Measurements from ENCODE around the gene BEAN1. TPM values are rescaled to one million over a fixed set of nuclear protein-coding genes. Genes with fewer than 3 reads are reported as not detected.

Gene BEAN1
- polyA plus RNA-seq, 1 of the 3 experiments (the other 2 are of a cell fraction), result 0.07 TPM

GRCh38 chr16:66380421-66380820, 46.7 kb upstream of the BEAN1 start (continued):
- no peak for TF ChIP-seq REST (IDR thresholded peaks at IDR 0.05; ENCODE audit: low read depth, low read length)
- TF ChIP-seq GATA2 (CRISPR knock-in tag; IDR thresholded peaks at IDR 0.05), result no peak
- TF ChIP-seq ELF1 (IDR thresholded peaks at IDR 0.05), result no peak
- no peak for TF ChIP-seq FOXM1 (IDR thresholded peaks at IDR 0.05; ENCODE audit: low read depth)
- TF ChIP-seq EP300 (IDR thresholded peaks at IDR 0.05; ENCODE audit: borderline replicate concordance in 1 of 2, low read depth in 1 of 2, low read length in 1 of 2), result no peak
- TF ChIP-seq, protein P1, sequence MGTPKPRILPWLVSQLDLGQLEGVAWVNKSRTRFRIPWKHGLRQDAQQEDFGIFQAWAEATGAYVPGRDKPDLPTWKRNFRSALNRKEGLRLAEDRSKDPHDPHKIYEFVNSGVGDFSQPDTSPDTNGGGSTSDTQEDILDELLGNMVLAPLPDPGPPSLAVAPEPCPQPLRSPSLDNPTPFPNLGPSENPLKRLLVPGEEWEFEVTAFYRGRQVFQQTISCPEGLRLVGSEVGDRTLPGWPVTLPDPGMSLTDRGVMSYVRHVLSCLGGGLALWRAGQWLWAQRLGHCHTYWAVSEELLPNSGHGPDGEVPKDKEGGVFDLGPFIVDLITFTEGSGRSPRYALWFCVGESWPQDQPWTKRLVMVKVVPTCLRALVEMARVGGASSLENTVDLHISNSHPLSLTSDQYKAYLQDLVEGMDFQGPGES (IDR thresholded peaks at IDR 0.05; ENCODE audit: low read depth, low read length), result no peak
- TF ChIP-seq, protein P2, sequence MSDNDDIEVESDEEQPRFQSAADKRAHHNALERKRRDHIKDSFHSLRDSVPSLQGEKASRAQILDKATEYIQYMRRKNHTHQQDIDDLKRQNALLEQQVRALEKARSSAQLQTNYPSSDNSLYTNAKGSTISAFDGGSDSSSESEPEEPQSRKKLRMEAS (IDR thresholded peaks at IDR 0.05; ENCODE audit: low read depth), result no peak

GRCh38 chr16:66381585-66382170, 45.4 kb upstream of the BEAN1 start:
- CTCF ChIA-PET, result interaction anchor here (2.2 kb wide), 1 partner anchor 25 kb away, joined by 9 read pairs; no protein-coding TSS in a partner anchor
- Histone ChIP-seq H3K9me3 (no peaks in the 10 kb centered on the region), H3F3A (replicated peaks; ENCODE audit: insufficient read depth) (no peaks in the 10 kb centered on the region), H3K4me2 (0 out of 2 replicates have a peak overlapping the region, but pooled peaks have one; percentile 43), H3K4me1 (ENCODE audit: control insufficient read depth in 1 of 2, insufficient read depth in 2 of 2, low read depth in 1 of 2, low read length in 1 of 2) (no peaks in the 10 kb centered on the region; a peak in 1 of 4 replicates), H3K9ac (no peak overlapping the region), H3K79me2 (ENCODE audit: insufficient read depth) (no peaks in the 10 kb centered on the region), H3K4me3 (ENCODE audit: low read depth in 2 of 2, low read length in 1 of 2) (no peak overlapping the region), H3K9me2 (no peaks in the 10 kb centered on the region), H4K20me1 (ENCODE audit: insufficient read depth) (no peaks in the 10 kb centered on the region), H3K27me3 (ENCODE audit: insufficient read depth) (no peaks in the 10 kb centered on the region), H3K27ac (ENCODE audit: low read depth in 2 of 2, low read length in 1 of 2) (peak overlapping the region in 1 of 2 experiments; percentile 81; a peak in 2 of 4 replicates), H3K36me3 (replicated peaks in 1 of 2; ENCODE audit: control insufficient read depth in 1 of 2, insufficient read depth in 2 of 2, low read length in 1 of 2) (no peaks in the 10 kb centered on the region), H2AFZ (ENCODE audit: low read depth) (no peak overlapping the region)
- TF ChIP-seq YY1 (IDR thresholded peaks at IDR 0.05; ENCODE audit: low read depth), result no peak
- no peak for TF ChIP-seq MEF2A (IDR thresholded peaks at IDR 0.05; ENCODE audit: borderline replicate concordance, low read depth)
- no peak for TF ChIP-seq SIN3A (IDR thresholded peaks at IDR 0.05; ENCODE audit: borderline replicate concordance, low read depth, low read length)
- TF ChIP-seq TCF12 (IDR thresholded peaks at IDR 0.05), result no peak
- TF ChIP-seq, protein P1 (IDR thresholded peaks at IDR 0.05; ENCODE audit: low read depth, low read length), result no peak
- TF ChIP-seq ZBTB33 (IDR thresholded peaks at IDR 0.05; ENCODE audit: borderline replicate concordance, low read depth), result no peak
- no peak for TF ChIP-seq GABPA (IDR thresholded peaks at IDR 0.05; ENCODE audit: low read depth)
- TF ChIP-seq FOXJ3 (CRISPR knock-in tag; IDR thresholded peaks at IDR 0.05), result no peak
- TF ChIP-seq NRF1 (IDR thresholded peaks at IDR 0.05; ENCODE audit: low read depth, low read length), result no peak
- TF ChIP-seq ELF1 (IDR thresholded peaks at IDR 0.05), result no peak
- no peak for TF ChIP-seq RXRA (IDR thresholded peaks at IDR 0.05; ENCODE audit: borderline replicate concordance, low read depth)
- no peak for TF ChIP-seq USF2 (IDR thresholded peaks at IDR 0.05; ENCODE audit: borderline replicate concordance, low read depth, low read length)
- TF ChIP-seq, protein P3, sequence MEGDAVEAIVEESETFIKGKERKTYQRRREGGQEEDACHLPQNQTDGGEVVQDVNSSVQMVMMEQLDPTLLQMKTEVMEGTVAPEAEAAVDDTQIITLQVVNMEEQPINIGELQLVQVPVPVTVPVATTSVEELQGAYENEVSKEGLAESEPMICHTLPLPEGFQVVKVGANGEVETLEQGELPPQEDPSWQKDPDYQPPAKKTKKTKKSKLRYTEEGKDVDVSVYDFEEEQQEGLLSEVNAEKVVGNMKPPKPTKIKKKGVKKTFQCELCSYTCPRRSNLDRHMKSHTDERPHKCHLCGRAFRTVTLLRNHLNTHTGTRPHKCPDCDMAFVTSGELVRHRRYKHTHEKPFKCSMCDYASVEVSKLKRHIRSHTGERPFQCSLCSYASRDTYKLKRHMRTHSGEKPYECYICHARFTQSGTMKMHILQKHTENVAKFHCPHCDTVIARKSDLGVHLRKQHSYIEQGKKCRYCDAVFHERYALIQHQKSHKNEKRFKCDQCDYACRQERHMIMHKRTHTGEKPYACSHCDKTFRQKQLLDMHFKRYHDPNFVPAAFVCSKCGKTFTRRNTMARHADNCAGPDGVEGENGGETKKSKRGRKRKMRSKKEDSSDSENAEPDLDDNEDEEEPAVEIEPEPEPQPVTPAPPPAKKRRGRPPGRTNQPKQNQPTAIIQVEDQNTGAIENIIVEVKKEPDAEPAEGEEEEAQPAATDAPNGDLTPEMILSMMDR (IDR thresholded peaks at IDR 0.05), result no peak
- POLR2A ChIA-PET, result no interaction called here
- 56% methylated on average over 5 of the region's 5 CpGs for WGBS (ENCODE audit: low lambda C conversion rate)
- no peak for DNase-seq

Data from SK-N-SH (cell line).